Stimulated activated CD8-positive, alpha-beta memory T cell treated with anti-CD3 and anti-CD28 coated beads, Interleukin-7, amount 100 ng/mL, for 24 hours (primary cell): Measurements from ENCODE around the gene CDCP2.

ENCODE experiments used
- DNase-seq: peaks from one replicate; pipeline ENCODE4 v3.0.0-alpha.2; 2020; ENCODE audit warnings: low read depth

Gene CDCP2

DNA sequence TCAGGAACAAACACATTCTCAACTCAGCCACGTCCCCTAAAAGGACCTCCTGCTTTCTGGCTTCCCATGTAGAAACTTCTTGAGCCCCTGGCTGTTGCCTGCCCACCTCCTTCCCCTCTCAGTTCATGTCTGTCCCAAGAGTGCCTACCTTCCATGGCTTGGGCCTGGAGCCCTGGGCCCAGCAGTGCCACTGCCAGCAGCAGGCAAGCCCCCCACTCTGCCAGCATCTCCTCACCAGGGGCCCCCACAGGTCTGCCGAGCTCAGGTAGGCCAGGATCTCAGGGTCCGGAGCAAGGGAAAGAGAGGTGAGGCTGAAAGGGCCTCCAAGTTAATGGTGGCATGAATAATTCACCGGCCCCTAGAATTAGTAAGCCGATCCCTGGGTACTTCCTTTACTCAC lies at the start of gene CDCP2:
Gene CDCP2, minus strand, starts transcription at position 305 of the 400 bp plus-strand sequence. Its CDS starts 78 bp downstream, at position 227.
- no peak for DNase-seq

DNA sequence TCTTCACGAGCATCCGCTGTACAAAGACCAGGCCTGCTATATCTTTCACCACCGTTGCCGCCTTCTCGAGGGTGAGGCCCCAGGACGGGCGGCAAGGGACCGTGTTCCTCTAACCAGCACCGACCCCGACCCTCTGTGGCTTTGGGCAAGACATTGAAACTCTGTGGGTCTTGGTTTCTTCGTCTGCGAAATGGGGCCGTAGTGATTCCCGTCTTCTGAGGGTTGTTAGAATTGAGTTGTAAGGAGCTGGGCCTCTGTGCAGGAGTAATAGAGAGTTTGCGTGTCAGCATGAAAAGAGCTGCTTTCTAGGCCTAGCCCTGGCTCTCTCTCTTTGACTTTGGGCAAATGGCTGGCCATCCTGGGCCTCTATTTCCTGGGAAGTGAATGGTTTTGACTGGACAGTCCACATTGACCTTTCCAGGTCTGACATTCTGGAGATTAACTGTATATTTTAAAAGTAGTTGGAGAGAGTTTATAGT lies 47.8 kb upstream of the CDCP2 start:
- DNase-seq: no peak

DNA sequence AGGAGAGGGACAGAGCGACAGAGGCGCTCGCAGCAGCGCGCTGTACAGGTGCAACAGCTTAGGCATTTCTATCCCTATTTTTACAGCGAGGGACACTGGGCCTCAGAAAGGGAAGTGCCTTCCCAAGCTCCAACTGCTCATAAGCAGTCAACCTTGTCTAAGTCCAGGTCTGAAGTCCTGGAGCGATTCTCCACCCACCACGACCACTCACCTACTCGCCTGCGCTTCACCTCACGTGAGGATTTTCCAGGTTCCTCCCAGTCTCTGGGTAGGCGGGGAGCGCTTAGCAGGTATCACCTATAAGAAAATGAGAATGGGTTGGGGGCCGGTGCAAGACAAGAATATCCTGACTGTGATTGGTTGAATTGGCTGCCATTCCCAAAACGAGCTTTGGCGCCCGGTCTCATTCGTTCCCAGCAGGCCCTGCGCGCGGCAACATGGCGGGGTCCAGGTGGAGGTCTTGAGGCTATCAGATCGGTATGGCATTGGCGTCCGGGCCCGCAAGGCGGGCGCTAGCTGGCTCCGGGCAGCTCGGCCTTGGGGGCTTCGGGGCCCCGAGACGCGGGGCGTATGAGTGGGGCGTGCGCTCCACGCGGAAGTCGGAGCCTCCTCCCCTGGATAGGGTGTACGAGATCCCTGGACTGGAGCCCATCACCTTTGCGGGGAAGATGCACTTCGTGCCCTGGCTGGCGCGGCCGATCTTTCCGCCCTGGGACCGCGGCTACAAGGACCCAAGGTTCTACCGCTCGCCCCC lies 47.1 kb upstream of the CDCP2 start, which contains the start of the genes CYB5RL and MRPL37:
Gene CYB5RL, minus strand, starts transcription at position 266 of the 754 bp plus-strand sequence. CDS start 4,414 bp downstream, outside the sequence.
Gene MRPL37, plus strand, starts transcription at position 403 of the 754 bp plus-strand sequence. Its CDS starts 77 bp downstream, at position 480.
- DNase-seq: peak; percentile 72

DNA sequence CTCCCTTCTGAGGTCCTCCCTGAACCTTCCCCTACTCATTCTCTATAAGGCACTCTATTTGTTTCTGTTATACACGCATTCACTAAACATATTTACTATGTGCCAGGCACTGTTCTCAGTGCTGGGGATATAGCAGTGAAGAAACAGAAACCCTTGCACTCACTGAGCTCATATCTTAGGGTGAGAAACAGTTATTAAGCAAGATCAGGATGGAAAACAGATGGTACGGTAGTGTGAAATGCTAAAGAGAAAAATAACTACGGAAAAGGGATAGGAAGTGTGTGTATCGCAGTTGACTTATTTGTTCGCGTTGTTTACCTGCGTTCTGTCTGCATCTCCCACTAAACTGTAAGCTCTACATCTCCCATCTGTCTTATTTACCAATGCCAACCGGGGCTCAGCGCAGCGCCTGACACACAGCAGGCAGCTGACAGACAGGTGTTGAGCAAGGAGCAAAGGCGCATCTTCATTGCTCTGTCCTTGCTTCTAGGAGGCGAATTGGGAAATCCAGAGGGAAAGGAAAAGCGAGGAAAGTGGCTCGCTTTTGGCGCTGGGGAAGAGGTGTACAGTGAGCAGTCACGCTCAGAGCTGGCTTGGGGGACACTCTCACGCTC lies 46.5 kb upstream of the CDCP2 start:
- DNase-seq: no peak

DNA sequence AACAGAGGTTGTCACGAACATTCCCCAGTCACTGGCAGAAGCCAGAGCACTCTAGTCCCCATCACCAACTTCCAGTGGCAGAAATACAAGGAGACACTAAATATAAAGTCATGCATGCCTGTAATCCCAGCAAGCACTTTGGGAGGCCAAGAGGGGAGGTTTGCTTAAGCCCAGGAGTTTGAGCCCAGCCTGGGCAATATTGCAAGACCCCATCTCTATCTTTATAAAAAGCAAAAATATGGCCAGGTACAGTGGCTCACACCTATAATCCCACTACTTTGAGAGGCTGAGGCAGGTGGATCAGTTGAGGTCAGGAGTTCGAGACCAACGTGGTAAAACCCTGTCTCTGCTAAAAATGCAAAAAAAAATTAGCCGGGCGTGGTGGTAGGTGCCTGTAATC lies 40.7 kb upstream of the CDCP2 start:
- no peak for DNase-seq

GRCh38 chr1:54191525-54191924 lies 38.7 kb upstream of the CDCP2 start:
- no peak for DNase-seq

DNA sequence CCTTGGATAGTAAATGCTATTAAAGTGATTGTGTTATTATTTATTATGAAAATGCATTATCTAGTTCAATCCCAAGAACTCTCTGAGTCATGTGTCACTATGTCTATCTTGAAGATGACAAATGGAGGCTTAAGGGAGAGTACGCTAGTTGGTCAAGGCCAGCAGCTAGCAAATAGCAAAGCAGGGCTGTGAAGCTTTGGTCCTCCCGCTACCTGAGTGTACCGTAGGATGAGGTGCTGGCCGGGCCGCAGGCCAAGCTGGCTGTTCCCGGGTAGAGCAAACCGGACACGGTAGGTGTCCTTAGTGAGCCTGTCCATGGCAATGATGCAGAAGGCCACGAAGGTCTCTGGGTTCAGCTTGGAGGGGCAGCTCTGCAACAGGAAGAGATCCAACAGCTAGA lies 37.7 kb upstream of the CDCP2 start:
- DNase-seq: no peak

DNA sequence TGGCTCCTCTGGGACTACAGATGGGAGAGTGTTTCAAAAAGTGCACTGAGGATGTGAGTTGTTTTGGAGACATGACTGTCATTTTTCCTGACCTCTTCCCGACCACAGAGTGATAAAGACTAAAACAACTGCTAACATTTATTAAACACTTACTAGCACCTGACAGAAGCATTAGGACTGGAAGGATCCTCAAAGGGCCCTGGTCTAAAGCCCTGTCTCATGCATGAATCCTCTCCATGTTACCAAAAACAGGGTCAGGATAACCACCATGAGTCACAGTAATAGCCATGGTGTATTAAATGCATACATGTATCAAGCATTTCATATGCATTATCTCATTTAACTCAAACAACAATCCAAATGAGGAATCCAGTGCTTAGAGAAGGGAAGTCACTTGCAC lies 35.5 kb upstream of the CDCP2 start:
- no peak for DNase-seq

- no peak for DNase-seq
These were observed 33.3 kb upstream of the CDCP2 start for GRCh38 chr1:54186056-54186455.

- no peak for DNase-seq
These were observed 28.0 kb upstream of the CDCP2 start for GRCh38 chr1:54180701-54181360.

- no peak for DNase-seq
These were observed 25.7 kb upstream of the CDCP2 start for GRCh38 chr1:54178296-54179070.

- no peak for DNase-seq
These were observed 24.9 kb upstream of the CDCP2 start for GRCh38 chr1:54177726-54178125.

GRCh38 chr1:54176621-54177327 lies 24.0 kb upstream of the CDCP2 start:
- no peak for DNase-seq

DNA sequence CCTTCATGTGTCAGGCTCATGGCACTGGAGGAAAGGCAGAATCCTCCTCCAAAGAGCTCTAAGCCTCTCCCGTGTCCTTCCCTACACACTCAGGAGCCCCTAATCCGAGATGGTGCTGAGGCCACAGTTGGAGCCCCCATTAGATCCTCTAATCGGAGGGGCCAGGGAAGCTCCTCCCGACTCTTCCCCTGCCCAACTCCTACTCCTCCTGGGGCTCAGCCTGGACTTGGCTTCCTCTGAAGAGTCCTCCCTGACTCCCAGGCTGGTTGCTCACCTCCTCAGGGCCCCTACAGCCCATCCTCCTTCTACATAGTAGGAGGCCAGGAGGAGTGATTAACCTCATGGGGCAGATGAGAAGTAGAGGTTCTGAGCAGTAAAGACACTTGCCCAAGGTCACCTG lies 21.3 kb upstream of the CDCP2 start:
- no peak for DNase-seq

- no peak for DNase-seq
These were observed 20.9 kb upstream of the CDCP2 start for GRCh38 chr1:54173681-54174080.

GRCh38 chr1:54172614-54173599 lies 20.1 kb upstream of the CDCP2 start:
- DNase-seq: no peak

GRCh38 chr1:54171606-54172005 lies 18.8 kb upstream of the CDCP2 start:
- DNase-seq: no peak

- DNase-seq: no peak
These were observed 18.2 kb upstream of the CDCP2 start for GRCh38 chr1:54171016-54171415.

- DNase-seq: no peak
These were observed 16.3 kb upstream of the CDCP2 start for GRCh38 chr1:54169068-54169467.
